Renal cortex interstitium (tissue), 3 donors: ENCODE data around the gene HECTD1. TPM values are rescaled to one million over a fixed set of nuclear protein-coding genes. Genes with fewer than 3 reads are reported as not detected.

Experiments
- polyA plus RNA-seq, 3 donors: library from polyadenylated mRNA; unstranded; fragments of 120-200 nt; gene quantifications; one replicate each; pipeline ENCODE4 v1.2.1, GENCODE V29; 2013; ENCODE audit not compliant: insufficient read length in 3 of 3

Gene HECTD1
- polyA plus RNA-seq, 3 donors, result 165 to 195 (median 170) TPM

Other genes starting within 250 kb of the HECTD1 start
- 10 to 100 TPM; 15.9 to 20.2 (median 19.0) TPM for gene AP4S1, start 182.1 kb downstream of the HECTD1 start, polyA plus RNA-seq
- 10 to 100 TPM; 43.7 to 52.7 (median 45.6) TPM for gene STRN3, start 181.4 kb downstream of the HECTD1 start, polyA plus RNA-seq
- gene HEATR5A, start 212.8 kb upstream of the HECTD1 start, polyA plus RNA-seq, result 10 to 100 TPM; 16.2 to 18.6 (median 17.6) TPM
- gene DTD2, start 249.7 kb upstream of the HECTD1 start, polyA plus RNA-seq, result 10 to 100 TPM; 16.7 to 17.7 (median 17.5) TPM